Hypothalamus (tissue), 51 donors: ENCODE measurements around the gene SLC9A6.
A peak's percentile ranks its signal among the peaks of the same experiment; 100 is the strongest.

Experiments used
- DNase-seq, 51 donors: peaks; one replicate each; lab custom pipeline; 2025; lab: John Stamatoyannopoulos, UW

SLC9A6 gene

DNA sequence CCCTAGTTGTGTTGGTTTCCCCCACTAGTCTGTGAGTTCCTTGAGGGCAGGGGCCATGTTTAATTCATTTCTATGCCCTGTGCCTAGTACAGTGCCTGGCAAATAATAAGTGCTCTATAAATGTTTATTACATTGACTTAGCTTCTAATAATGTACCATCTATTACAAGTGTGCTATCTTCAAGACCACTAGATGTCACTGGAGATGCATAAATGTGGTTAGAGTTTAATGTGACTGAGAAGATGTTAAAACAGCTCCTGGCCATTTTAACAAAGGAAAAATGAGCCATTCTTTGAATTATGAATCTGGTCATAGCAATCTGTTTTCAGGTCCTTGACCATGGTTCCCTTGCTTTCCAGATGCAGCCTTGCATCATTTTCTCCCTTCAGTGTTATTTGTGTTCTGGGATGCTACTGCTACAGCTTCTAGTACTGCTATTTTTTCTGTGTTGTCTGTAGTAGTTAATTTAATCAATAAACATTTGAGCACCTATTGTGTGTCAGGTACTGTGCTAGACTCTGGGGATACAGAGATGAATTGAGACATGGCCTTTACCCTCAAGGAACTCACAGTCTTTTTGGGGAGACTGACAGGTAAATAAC is 43.2 kb downstream of the SLC9A6 start:
- peak in 2 of 51 donors; percentile 9 for DNase-seq

DNA sequence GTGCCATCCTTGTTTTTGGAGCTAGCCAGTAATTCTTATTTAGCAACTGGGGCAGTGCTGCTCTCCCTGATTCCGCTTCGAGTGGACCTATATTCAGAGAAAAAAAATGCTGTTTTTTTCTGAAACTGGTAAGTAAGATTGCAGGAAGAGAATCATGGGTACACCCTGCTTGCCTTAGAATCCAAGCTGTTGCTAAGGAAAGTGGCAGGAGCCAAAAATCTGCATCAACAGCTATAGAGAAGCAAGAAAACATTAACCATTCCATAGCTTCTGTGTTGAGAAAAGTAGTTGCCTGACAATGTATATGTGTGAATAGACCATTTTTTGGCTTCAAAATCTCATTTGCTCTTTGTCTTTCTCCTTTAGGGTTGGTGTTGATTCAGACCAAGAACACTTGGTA is 44.5 kb downstream of the SLC9A6 start:
- peak in 1 of 51 donors; percentile 16 for DNase-seq

DNA sequence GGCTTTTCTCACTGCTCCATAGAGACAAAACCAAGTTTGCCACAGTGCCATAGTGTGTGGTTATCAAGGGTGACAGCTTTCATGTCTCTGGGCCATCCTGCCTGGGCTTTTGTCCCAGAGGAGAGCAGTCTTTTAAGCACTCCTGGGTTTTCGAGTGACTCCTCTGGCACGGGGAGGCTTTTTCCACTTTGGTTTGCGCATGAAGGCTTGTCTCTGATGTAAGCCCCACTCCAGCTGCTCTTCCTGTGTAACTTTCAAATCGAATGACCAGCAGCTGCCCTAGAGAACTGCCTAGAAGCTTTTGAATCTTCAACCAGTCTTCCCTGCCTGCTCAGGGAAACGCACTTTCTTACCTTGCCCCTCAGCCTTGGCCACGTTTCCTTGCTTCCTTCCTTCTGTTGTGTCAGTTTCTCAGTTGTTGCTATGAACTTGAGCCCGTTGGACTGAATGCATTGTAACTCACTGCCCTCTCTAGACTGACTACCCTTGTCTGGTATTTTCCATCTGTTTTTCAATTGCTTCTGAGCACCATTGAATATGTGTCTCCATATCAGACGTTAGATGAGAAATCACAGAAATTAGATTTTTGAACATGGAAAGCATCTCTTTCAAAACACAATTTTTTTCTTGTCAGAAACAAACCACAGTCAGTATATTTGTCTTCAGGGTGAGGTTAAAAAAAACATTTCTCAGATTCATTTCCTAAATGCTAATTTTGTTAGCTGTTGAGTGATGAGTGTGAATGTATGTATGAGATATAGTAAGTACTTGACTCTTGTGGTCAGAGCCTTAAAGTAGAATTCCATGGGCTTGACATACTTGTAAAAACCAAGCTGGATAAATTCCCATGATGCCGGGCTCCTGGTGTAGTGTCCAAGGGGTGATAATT is 45.3 kb downstream of the SLC9A6 start:
- DNase-seq = peak in 15 of 51 donors; percentile 0 to 19 (median 4)

DNA sequence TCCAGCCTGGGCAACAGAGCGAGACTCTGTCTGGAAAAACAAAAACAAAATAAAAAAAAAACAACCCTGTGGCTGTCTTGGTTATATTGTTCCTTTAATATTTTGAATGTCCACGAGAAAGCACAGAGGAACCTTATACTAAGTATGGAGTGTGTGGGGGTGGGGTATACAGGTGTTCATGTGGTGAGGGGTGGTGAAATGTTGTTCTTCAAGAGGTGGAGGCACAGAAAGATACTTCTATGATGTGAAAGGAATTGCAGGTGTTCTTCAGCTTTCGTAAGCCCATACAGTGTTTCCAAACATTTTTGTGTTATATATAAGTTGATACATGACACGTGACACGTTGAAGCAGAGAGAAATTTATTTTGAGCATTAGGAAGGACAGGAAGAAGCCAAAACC is 46.4 kb downstream of the SLC9A6 start:
- DNase-seq = no peak

DNA sequence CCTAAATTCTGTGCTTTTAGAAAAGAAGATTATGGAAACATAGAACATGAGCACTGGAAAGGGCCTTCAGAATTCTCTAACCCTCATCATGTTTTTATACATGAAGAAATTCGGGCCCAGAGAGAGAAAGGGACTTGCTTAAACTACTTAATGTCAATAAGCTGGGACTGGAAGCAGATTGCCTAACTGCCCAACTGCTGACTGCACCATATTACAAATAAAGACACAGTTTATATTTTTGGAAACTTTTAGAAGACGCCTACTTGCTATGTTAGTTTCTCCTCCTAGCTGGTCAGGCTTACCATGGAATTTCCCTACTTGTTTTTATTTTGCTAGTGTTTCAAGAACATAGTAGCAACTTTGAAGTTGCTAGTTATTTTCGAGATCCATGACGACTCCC is 47.1 kb downstream of the SLC9A6 start:
- no peak for DNase-seq

DNA sequence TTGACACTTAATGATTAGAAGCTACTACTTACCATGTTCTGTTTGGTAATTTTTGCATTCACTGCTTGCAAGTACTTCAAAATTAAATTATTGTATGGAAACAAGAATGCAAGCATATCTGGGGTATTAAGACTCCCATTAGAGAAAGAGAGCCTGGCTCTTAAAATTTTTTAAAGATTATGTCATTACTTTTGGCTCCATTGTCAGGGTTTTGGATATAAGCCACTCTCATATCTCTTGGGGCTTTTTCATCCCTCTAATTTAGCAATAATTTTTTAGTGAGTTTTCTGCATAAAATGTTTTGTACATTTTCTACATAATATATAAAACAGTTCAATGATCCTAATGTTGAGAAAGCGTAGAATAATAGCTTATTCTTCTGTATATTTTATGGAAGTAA is 49.4 kb downstream of the SLC9A6 start:
- no peak for DNase-seq

DNA sequence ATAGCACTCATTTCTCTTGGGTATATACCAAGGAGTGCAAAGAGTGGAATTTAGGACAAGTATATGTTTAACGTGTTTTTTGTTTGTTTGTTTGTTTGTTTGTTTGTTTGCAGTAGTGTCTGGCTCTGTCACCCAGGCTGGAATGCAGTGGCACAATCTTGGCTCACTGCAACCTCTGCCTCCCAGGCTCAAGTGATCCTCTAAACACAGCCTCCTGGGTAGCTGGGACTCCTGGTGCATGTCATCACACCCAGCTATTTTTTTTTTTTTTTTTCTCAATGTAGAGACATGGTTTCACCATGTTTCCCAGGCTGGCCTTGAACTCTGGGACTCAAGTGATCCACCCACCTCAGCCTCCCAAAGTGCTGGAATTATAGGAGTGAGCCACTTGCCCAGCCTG is 50.4 kb downstream of the SLC9A6 start:
- DNase-seq = no peak

DNA sequence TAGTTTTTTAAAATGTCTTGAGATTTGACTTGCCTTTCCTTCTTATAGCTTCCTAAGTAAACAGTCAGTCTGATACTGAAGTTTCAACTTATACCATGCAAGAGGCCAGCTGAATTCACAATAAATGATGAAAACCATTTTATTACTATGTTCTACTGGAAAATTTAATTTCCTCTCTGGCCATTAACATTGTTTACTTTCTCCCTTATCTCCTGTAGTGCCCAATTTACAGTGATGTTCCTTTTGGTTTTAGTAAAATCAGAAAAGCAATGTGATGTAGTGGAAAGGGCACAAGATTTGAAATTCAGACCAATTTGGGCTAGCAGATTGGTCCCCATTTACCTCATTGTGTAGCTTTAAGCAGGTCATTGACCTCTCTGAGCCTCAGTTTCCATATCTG is 54.2 kb downstream of the SLC9A6 start:
- no peak for DNase-seq

DNA sequence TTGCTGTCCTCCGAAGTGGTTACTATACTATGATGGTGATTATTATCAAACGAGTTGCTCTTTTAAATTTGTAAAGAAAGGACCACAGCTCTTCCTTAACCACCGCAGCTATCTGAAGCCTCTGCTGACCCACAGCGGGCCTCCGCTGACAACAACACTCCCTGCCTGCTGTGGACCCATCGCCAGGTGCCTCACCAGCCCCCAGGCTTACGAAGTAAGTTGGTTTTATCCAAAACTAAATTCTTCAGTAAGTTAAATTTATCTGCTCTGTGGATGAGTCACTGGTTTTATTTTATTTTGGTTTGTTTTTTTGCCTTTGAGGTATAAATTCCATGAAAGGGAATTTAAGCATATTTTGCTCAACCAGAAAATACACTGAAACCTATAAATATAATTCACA is 54.7 kb downstream of the SLC9A6 start:
- DNase-seq = no peak

DNA sequence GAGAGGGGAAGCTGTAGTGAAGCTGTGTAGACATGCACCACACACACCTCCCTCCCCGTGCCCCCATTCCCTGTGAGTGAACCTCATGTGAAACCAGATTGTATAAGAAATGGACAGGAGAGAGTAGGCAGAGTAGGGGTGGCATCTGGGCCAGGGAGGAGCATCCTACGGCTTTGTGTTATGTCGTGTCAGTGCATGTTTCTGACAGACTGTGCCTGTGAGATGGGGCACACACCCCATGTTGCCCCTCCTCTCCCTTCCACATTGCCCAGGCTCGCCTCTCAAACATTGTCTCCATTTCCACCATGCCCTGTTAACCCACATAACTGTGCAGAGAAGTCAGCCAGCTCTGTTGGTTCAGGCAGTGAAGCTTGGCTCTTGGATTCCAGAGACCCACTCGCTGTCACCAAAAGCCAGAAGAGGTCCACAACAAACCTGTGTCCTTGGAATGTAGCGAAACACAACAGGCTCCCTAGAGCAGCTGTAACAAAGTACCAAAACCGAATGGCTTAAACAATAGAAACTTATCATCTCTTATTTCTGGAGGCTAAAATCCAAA is 56.1 kb downstream of the SLC9A6 start:
- DNase-seq = no peak

DNA sequence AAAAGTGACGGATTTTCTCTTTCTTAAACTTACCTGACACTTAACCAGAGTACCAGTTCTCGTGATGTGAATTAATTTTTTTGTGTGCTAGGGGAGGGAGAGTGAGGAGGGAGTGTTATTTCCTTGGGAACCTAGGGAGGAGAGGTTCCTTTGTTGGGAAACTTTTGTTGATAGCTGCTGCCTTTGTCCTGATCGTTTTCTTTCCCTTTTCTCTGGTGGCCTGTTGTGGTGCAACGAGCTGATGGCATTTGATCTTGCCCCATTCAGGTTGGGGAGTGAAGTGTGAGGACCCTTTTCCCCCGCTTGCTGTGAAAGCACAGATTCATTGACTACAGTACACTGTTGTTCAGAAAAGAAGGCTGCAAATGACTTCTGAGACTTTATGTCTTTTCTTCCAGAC is 59.8 kb downstream of the SLC9A6 start:
- no peak for DNase-seq

DNA sequence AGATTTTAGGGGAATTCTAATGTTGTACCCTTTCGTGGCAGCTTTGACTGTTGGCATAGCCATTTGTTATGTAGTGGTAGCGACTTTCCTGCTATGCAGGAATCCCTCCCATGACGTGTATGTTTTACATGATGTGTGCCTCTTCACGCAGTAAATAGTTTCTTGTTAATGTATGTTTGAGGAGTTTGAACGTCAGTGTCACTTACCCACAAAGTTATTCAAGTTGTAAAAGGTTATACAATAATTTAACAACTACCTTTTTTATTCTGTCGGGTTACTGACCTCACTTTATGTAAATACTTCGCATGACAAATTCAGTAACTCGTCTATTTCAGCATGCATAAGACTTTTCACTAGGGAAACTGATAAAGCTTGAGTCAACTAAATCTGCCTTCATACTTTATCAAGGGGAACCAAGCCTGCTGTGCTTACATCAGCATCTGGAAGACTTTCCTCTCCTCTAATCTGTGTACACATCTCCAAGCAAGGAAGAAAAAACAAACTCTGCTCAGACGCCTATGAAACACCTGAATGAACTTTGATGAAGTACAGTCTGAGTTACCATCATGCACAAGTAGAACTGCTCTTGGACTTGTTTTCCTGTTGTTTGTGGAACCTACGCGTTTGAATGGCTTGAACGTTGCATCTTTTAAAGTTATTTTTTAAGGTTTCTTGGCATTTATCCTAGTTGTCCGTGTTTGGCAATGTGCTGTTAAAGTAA is 61.2 kb downstream of the SLC9A6 start:
- no peak for DNase-seq

DNA sequence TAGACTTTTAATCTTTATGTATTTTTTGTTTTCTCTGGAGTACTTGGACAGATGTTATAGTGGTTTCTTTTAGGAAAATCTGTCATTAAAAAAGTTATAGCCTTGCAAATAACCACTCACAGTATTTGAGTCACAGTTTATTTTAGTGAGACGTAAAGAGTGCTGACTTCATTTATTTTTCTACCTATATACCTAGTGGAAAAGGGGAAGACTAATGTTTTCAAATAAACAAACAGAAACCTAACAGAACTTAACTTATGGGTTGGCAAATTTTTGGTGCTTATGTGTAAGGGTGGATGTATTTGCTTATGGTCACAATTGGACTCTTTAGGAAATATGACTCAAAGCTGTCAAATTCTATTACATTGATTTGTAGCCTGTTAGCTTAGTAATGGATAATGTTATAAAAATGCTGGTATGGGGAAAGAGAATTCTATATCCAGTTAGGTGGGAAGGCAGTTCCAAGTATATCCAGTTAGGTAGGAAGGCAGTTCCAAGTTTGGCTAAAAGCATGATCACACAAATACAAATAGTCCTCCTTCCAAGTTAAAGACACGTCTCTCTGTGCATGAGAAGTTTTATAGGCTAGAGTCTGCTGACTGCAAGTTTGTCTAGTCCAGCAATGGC is 61.9 kb downstream of the SLC9A6 start:
- DNase-seq = no peak

DNA sequence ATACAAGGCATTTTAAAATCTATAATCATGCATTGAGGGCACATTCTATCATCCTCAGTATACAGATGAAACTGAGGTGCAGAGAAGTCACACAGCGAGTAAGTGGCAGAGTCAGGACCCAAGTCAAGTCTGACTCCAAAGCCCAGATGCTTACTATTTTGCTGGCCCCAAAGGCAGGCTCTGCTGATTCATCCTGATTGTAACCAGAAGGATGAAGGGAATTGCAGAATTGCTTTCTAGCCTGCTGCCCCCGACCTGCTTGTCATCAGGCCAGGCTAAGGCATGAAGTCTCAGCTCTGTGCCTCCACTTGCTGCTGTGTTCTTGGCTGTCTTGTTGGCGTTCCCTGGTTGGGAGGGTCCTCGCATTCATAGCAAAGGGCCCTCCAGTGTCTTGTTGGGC is 62.7 kb downstream of the SLC9A6 start:
- DNase-seq = no peak

DNA sequence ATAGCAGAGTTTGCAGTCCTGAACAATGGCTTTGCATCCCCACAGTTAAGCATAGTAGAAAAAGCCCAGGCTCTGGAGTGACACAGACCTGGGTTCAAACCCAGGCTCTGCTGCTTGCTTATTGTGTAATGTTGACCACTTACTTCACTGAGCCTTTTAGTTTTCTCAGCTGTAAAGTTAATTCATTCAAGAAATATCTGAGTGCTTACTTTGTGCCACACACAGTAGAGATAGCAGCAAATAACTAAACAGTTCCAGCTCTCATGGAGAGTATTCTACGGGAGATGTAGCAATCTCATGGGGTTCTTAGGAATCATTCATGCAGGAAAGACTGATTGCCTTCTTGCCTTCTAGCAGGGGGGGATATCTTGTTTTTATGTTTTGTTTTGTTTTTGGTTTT is 63.2 kb downstream of the SLC9A6 start:
- DNase-seq = no peak

DNA sequence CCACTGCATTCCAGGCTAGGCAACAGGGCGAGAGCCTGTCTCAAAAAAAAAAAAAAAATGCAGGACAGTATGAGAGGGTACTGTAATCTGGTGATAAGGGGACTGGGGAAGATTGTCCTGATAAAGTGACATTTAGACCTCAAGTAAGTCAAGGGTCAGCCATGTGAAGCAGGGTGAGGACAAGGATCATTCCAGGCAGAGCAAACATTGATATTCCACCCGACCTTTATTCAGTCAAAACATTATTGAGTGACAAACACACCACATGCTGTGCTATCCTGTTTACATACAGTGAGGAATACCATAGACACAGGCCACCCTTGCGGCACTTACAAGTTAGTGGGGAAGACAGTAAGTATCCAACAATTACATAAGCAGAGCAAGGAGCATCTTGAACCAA is 64.4 kb downstream of the SLC9A6 start:
- DNase-seq = no peak

DNA sequence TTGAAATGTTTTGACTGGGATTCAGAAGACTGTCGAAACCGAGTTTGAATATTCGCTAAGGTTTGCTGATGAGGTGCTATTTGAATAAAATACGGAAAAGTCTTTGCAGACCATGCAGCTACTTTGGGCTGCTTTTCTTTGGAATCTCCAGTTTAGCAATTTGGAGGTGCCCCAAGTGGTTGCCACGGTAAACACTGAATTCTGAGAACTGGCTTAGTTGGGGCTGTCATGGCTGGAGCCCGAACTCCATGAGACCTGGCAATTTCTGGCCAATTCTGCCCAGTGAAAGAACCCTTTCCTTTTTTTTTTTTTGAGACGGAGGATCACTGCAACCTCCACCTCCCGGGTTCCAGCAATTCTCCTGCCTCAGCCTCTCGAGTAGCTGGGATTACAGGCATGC is 65.6 kb downstream of the SLC9A6 start:
- peak in 2 of 51 donors; percentile 0 to 1 for DNase-seq

DNA sequence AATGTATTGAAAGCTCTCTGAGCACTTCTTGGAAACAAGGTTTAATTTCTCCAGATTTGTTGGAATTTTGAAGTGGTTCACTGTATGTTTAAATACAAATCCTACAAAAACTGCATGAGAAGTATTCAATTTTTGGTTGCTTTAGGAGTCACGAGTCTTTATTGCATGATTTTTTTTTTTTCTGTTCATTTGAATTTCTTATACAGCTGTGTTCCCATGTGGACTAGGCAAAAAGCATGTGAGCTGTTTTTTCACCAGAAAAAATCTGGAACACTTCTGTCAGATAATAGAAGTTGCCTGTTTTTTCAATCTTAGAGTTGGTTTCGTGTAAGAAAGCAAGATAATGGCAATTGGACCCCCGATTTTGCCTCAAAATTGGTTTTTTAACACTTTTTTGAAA is 66.4 kb downstream of the SLC9A6 start:
- no peak for DNase-seq

DNA sequence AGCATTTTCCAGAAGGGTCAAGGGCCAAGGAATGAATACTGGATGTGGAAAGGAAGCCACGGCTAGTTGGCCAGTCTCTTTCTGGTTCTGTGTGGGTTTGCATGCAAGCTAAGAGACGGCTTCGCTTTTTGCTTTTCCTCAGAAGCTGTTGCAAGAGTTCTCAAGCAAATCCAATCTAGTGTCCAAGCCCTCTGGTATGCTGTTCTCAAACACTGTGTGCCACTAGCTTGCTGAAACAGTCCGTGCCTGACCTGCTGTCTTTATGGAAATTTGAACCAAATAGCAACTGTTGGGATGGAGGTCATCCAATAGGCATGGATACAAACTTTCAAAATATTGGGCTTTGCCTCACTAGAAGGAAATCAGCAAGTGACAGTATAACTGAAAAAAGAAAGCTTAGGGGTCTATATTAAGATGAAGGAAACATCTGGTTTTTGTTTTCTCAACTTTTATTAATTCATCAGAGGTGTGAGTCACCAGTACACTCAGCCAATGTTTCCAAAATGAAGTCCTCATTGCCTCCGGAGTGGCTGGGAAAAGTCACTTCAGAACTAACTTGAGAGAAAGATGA is 70.5 kb downstream of the SLC9A6 start:
- peak in 5 of 51 donors; percentile 0 to 7 (median 4) for DNase-seq

DNA sequence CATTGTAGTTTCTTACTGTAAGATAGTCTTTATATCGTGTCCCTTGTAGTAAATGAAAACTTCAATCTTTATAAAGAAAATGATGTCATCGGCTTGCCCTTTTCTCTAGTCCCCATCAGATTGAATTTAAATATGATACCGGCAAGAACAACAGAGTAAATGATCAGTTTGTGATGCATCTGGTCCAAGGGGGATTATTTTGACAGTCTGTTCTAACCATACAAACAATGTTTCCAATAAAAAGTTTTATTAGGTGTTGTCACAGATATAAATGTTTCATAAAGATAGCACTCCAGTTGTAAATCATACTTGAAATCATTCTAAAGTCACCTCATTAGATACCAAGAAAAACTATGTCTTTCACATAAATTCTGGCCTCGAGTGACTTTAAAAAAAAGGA is 72.3 kb downstream of the SLC9A6 start:
- DNase-seq = no peak

DNA sequence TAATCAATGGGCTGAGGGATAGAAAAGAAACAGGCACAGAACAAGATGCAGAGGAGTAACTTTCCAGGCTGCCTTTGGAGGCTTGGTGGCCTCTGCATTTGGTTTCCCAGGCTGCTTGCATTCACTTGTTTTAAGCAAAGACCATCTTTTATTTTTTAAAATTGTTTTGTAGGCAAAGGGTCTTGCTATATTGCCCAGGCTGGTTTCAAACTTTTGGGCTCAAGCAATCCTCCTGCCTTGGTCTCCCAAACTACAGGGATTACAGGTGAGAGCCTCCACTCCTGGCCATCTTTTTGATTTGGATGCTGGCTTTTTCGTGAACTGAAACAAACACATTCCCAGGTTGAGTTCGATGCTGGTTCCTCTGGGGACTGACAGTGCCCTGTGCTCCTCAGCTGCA is 74.1 kb downstream of the SLC9A6 start:
- DNase-seq = no peak
